AG04449 (cell line): ENCODE data around the gene SDK1.

Source experiments
- CTCF ChIA-PET: fragments of 350-600 bp; formaldehyde crosslinking; extraction: SDS; loops from one replicate; lab custom pipeline; 2021; ENCODE audit warnings: antibody characterized with exemption; lab: Yijun Ruan, JAX
- POLR2A ChIA-PET: fragments of 400-600, 350-600 bp; formaldehyde crosslinking; extraction: SDS; loops from one replicate; lab custom pipeline; 2020; ENCODE audit warnings: antibody characterized with exemption, inconsistent platforms; lab: Yijun Ruan, JAX
- DNase-seq: peaks from one replicate; pipeline ENCODE4 v3.0.0-alpha.2; 2010; ENCODE audit warnings: low read depth, low spot score
- H3K4me3 ChIP-seq: 2 replicates; pipeline ENCODE4 v1.5.1; 2011; ENCODE audit warnings: low read depth, mild to moderate bottlenecking, control low read depth, low read length
- CTCF ChIP-seq: IDR thresholded peaks from one replicate; pipeline ENCODE4 v1.5.1; 2011; ENCODE audit warnings: mild to moderate bottlenecking, moderate library complexity, low read length, control low read depth, inconsistent platforms; ENCODE audit not compliant: insufficient read depth; ENCODE audit errors: missing control alignments

Gene SDK1

GRCh38 chr7:4111166-4111565 is 810.1 kb downstream of the SDK1 start:
- no peak overlapping the region for H3K4me3 ChIP-seq
- no peak for TF ChIP-seq CTCF
- CTCF ChIA-PET, result interaction anchor here (0.6 kb wide), 1 partner anchor 9 kb away, joined by 3 read pairs; no protein-coding TSS in a partner anchor
- POLR2A ChIA-PET, result no interaction called here
- no peak for DNase-seq

- POLR2A ChIA-PET, result no interaction called here
- no peak for DNase-seq
- H3K4me3 ChIP-seq, result no peak overlapping the region
- CTCF ChIA-PET, result no interaction called here
- TF ChIP-seq CTCF, result no peak
Measured at GRCh38 chr7:4113271-4113670, 812.2 kb downstream of the SDK1 start.

GRCh38 chr7:4113976-4114375 is 812.9 kb downstream of the SDK1 start:
- no peak for DNase-seq
- no peak overlapping the region for H3K4me3 ChIP-seq
- CTCF ChIA-PET, result no interaction called here
- TF ChIP-seq CTCF, result no peak
- POLR2A ChIA-PET, result no interaction called here

- CTCF ChIA-PET, result no interaction called here
- DNase-seq, result no peak
- no peak for TF ChIP-seq CTCF
- POLR2A ChIA-PET, result no interaction called here
- H3K4me3 ChIP-seq, result no peak overlapping the region
Measured at GRCh38 chr7:4115442-4115841, 814.4 kb downstream of the SDK1 start.

- no peak overlapping the region for H3K4me3 ChIP-seq
- ChIA-PET POLR2A (no interaction called here), CTCF (no interaction called here)
- no peak for TF ChIP-seq CTCF
- DNase-seq, result no peak
Measured at GRCh38 chr7:4115941-4116610, 815.0 kb downstream of the SDK1 start.

- no peak for DNase-seq
- H3K4me3 ChIP-seq, result no peak overlapping the region
- CTCF ChIA-PET, result interaction anchor here (0.6 kb wide), 1 partner anchor 8 kb away, joined by 3 read pairs; no protein-coding TSS in a partner anchor
- TF ChIP-seq CTCF, result no peak
- POLR2A ChIA-PET, result no interaction called here
Measured at GRCh38 chr7:4119848-4120247, 818.8 kb downstream of the SDK1 start.
